PC-9 (cell line): Measurements from ENCODE around the gene C3orf80.

ENCODE experiments used
- EZH2 ChIP-seq: fragments of 200-600 bp; sonication (generic); IDR thresholded peaks from 2 replicates; pipeline ENCODE4 v1.8.0; 2017; ENCODE audit warnings: antibody characterized with exemption, low read depth
- TF ChIP-seq, protein P1 (sequence below): fragments of 200-600 bp; sonication (generic); conservative IDR thresholded peaks from 2 replicates; pipeline ENCODE4 v1.6.1; 2017; ENCODE audit warnings: mixed run types, antibody characterized with exemption, mild to moderate bottlenecking, moderate library complexity

DNA sequence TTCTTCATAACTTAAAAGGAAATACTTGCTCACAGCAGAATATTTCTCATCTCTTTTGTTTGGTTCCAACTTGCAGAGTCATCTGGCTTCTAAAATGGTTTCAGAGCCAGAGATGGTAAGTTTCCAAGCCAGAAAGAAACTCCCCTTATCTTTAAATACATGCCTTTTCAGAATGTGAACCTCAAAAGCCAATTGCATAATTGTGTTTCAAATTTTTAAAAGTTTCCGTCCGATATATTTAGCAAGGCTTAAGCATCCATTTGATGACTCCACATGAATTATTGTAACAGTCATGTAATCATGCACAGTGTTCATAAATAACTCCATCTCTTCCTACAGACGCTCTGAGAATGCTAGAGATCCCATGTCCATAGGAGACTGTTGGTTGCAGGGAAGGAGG, 40.6 kb upstream of the C3orf80 start:
- TF ChIP-seq, protein P1, sequence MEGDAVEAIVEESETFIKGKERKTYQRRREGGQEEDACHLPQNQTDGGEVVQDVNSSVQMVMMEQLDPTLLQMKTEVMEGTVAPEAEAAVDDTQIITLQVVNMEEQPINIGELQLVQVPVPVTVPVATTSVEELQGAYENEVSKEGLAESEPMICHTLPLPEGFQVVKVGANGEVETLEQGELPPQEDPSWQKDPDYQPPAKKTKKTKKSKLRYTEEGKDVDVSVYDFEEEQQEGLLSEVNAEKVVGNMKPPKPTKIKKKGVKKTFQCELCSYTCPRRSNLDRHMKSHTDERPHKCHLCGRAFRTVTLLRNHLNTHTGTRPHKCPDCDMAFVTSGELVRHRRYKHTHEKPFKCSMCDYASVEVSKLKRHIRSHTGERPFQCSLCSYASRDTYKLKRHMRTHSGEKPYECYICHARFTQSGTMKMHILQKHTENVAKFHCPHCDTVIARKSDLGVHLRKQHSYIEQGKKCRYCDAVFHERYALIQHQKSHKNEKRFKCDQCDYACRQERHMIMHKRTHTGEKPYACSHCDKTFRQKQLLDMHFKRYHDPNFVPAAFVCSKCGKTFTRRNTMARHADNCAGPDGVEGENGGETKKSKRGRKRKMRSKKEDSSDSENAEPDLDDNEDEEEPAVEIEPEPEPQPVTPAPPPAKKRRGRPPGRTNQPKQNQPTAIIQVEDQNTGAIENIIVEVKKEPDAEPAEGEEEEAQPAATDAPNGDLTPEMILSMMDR = no peak
- no peak for TF ChIP-seq EZH2
